H9 (cell line): ENCODE results near the gene SULT2B1. TPM values are rescaled to one million over a fixed set of nuclear protein-coding genes. Genes with fewer than 3 reads are reported as not detected.

Source experiments
- DNase-seq: peaks from one replicate; pipeline ENCODE4 v3.0.0-alpha.2; 2017
- H2AFZ ChIP-seq: one replicate; pipeline ENCODE4 v1.6.1; 2013; ENCODE audit warnings: mild to moderate bottlenecking, low read length, control low read depth, moderate library complexity
- H2AK5ac ChIP-seq: 2 replicates; pipeline ENCODE4 v1.6.1; 2013; ENCODE audit warnings: low read length, control low read depth, mixed read lengths; ENCODE audit not compliant: insufficient read length
- H2BK120ac ChIP-seq: one replicate; pipeline ENCODE4 v1.6.1; 2013; ENCODE audit warnings: low read depth, mild to moderate bottlenecking, low read length, control low read depth, inconsistent platforms; ENCODE audit not compliant: poor library complexity, severe bottlenecking
- H2BK12ac ChIP-seq: 2 replicates; pipeline ENCODE4 v1.6.1; 2013; ENCODE audit warnings: low read length, control low read depth, mixed read lengths, low read depth; ENCODE audit not compliant: insufficient read length
- H2BK15ac ChIP-seq: 2 replicates; pipeline ENCODE4 v1.6.1; 2013; ENCODE audit warnings: low read depth, low read length, control low read depth
- H2BK20ac ChIP-seq: one replicate; pipeline ENCODE4 v1.6.1; 2013; ENCODE audit warnings: low read depth, mild to moderate bottlenecking, low read length, control low read depth, inconsistent platforms; ENCODE audit not compliant: poor library complexity, severe bottlenecking
- H2BK5ac ChIP-seq: 2 replicates; pipeline ENCODE4 v1.6.1; 2013; ENCODE audit warnings: low read length, control low read depth, mixed read lengths; ENCODE audit not compliant: insufficient read length
- H3K14ac ChIP-seq: 2 replicates; pipeline ENCODE4 v1.6.1; 2013; ENCODE audit warnings: low read length, control low read depth; ENCODE audit not compliant: insufficient read depth
- H3K18ac ChIP-seq: 2 replicates; pipeline ENCODE4 v1.6.1; 2013; ENCODE audit warnings: low read depth, mild to moderate bottlenecking, mixed read lengths, low read length, control low read depth; ENCODE audit not compliant: insufficient read length
- H3K23ac ChIP-seq: 2 replicates; pipeline ENCODE4 v1.6.1; 2013; ENCODE audit warnings: low read length, control low read depth, mixed read lengths, low read depth; ENCODE audit not compliant: insufficient read length
- H3K23me2 ChIP-seq: 2 replicates; pipeline ENCODE4 v1.6.1; 2013; ENCODE audit warnings: low read depth, mild to moderate bottlenecking, mixed read lengths, low read length, control low read depth; ENCODE audit not compliant: insufficient read length, poor library complexity, severe bottlenecking
- H3K27ac ChIP-seq: 2 replicates; pipeline ENCODE4 v1.5.1; 2013; ENCODE audit warnings: low read length, control low read depth, mixed read lengths, low read depth; ENCODE audit not compliant: insufficient read length
- H3K27me3 ChIP-seq: 2 replicates; pipeline ENCODE4 v1.6.1; 2013; ENCODE audit warnings: low read length, control low read depth, inconsistent platforms; ENCODE audit not compliant: insufficient read depth
- H3K4ac ChIP-seq: 2 replicates; pipeline ENCODE4 v1.6.1; 2013; ENCODE audit warnings: low read depth, mild to moderate bottlenecking, control low read depth, inconsistent platforms, low read length, moderate library complexity
- H3K4me1 ChIP-seq: 2 replicates; pipeline ENCODE4 v1.6.1; 2013; ENCODE audit warnings: low read length, control low read depth, inconsistent platforms; ENCODE audit not compliant: insufficient read depth
- H3K4me2 ChIP-seq: 2 replicates; pipeline ENCODE4 v1.6.1; 2013; ENCODE audit warnings: low read length, control low read depth, mixed read lengths; ENCODE audit not compliant: insufficient read length, insufficient read depth
- H3K56ac ChIP-seq: 2 replicates; pipeline ENCODE4 v1.6.1; 2013; ENCODE audit warnings: low read depth, mild to moderate bottlenecking, mixed read lengths, low read length, control low read depth; ENCODE audit not compliant: insufficient read length
- H3K79me1 ChIP-seq: 2 replicates; pipeline ENCODE4 v1.6.1; 2013; ENCODE audit warnings: low read depth, mild to moderate bottlenecking, moderate library complexity, low read length, control low read depth, inconsistent platforms; ENCODE audit not compliant: insufficient read depth, poor library complexity, severe bottlenecking
- H3K79me2 ChIP-seq: 2 replicates; pipeline ENCODE4 v1.6.1; 2013; ENCODE audit warnings: low read length, control low read depth, inconsistent platforms; ENCODE audit not compliant: insufficient read depth
- H3K9ac ChIP-seq: 2 replicates; pipeline ENCODE4 v1.6.1; 2013; ENCODE audit warnings: low read length, control low read depth, mixed read lengths; ENCODE audit not compliant: insufficient read length; ENCODE audit errors: extremely low read depth
- H3K9me3 ChIP-seq: one replicate; pipeline ENCODE4 v1.6.1; 2013; ENCODE audit warnings: low read depth, low read length, inconsistent platforms; ENCODE audit not compliant: control insufficient read depth
- H3T11ph ChIP-seq: one replicate; pipeline ENCODE4 v1.6.1; 2013; ENCODE audit warnings: mild to moderate bottlenecking, low read length, control low read depth, inconsistent platforms
- H4K20me1 ChIP-seq: one replicate; pipeline ENCODE4 v1.6.1; 2013; ENCODE audit not compliant: control insufficient read depth, insufficient read length, insufficient read depth
- H4K5ac ChIP-seq: 2 replicates; pipeline ENCODE4 v1.6.1; 2013; ENCODE audit warnings: low read depth, mild to moderate bottlenecking, mixed read lengths, low read length, control low read depth; ENCODE audit not compliant: insufficient read length
- H4K8ac ChIP-seq: replicated peaks from 2 replicates; pipeline ENCODE4 v1.6.1; 2013; ENCODE audit warnings: low read length, control low read depth, mixed read lengths, low read depth; ENCODE audit not compliant: insufficient read length
- H4K91ac ChIP-seq: 2 replicates; pipeline ENCODE4 v1.6.1; 2013; ENCODE audit warnings: low read depth, mild to moderate bottlenecking, moderate library complexity, mixed read lengths, low read length, control low read depth; ENCODE audit not compliant: insufficient read length
- H3K27ac Mint-ChIP-seq, 3 experiments: 2 replicates in 2 of 3; 3 replicates in 1 of 3; pipeline ENCODE4 v1.8.0; 2020 to 2021; ENCODE audit warnings: mixed read lengths in 3 of 3, mild to moderate bottlenecking in 1 of 3, moderate library complexity in 1 of 3
- H3K27me3 Mint-ChIP-seq: 2 replicates; pipeline ENCODE4 v1.8.0; 2021; ENCODE audit warnings: low read depth, mild to moderate bottlenecking, moderate library complexity, mixed read lengths
- H3K36me3 Mint-ChIP-seq, 3 experiments: 2 replicates in 2 of 3; 3 replicates in 1 of 3; pipeline ENCODE4 v1.8.0; 2020 to 2021; ENCODE audit warnings: low read depth in 3 of 3, mixed read lengths in 3 of 3; ENCODE audit not compliant: insufficient read depth in 1 of 3
- H3K4me1 Mint-ChIP-seq, 2 experiments: 2 replicates each; pipeline ENCODE4 v1.8.0; 2020; ENCODE audit warnings: mixed read lengths in 2 of 2
- H3K4me3 Mint-ChIP-seq, 2 experiments: 2 replicates in 1 of 2; 3 replicates in 1 of 2; pipeline ENCODE4 v1.8.0; 2020 to 2021; ENCODE audit warnings: mild to moderate bottlenecking in 2 of 2, mixed read lengths in 2 of 2, moderate library complexity in 1 of 2
- H3K9me3 Mint-ChIP-seq, 2 experiments: 2 replicates in 1 of 2; 3 replicates in 1 of 2; pipeline ENCODE4 v1.8.0; 2020; ENCODE audit warnings: mild to moderate bottlenecking in 2 of 2, mixed read lengths in 2 of 2, moderate library complexity in 1 of 2
- CTCF ChIP-seq: fragments of 200-600 bp; sonication (generic); conservative IDR thresholded peaks from 3 replicates; pipeline ENCODE4 v1.8.0; 2021; ENCODE audit warnings: antibody characterized with exemption, mild to moderate bottlenecking
- WGBS: extraction: QIAGEN DNeasy Blood & Tissue Kit; methylation state at CpG from one replicate; pipeline ENCODE4 v1.1.7; 2013; ENCODE audit warnings: missing lambda C conversion rate, low lambda C conversion rate, mixed read lengths; ENCODE audit not compliant: insufficient read length; ENCODE audit errors: extremely low coverage; 5-methylcytosine and 5-hydroxymethylcytosine counted together
- total RNA-seq: library from RNA; stranded (reverse); gene quantifications from 2 replicates; pipeline ENCODE4 v1.2.1, GENCODE V29; 2021

SULT2B1 gene
- total RNA-seq, 1 experiment from 2014 or later: 1.7 TPM

DNA sequence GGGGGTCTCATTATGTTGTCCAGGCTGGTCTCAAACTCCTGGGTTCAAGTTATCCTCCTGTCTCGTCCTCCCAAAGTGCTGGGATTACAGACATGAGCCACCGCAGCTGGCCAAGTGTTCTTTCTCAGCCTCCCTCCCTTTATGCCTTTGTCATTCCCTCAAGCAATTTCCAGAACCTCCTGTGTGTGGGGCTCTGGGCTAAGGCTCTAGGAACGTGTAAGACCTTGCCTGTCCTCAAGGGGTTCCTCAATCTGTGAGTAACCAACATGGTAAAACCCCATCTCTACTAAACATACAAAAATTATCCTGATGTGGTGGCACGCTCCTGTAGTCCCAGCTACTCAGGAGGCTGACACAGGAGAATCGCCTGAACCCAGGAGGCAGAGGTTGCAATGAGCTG is 39.0 kb downstream of the SULT2B1 start:
- peaks cover 41% of the 10 kb centered on the region for H3K27me3 Mint-ChIP-seq
- Histone ChIP-seq H2BK20ac (no peak overlapping the region), H4K91ac (no peak overlapping the region), H3K79me2 (no peaks in the 10 kb centered on the region), H3K4ac (no peak overlapping the region), H2BK12ac (no peak overlapping the region), H3K14ac (no peak overlapping the region; the same call in 1 of the 2 replicates), H2BK120ac (no peak overlapping the region), H3K27ac (no peak overlapping the region), H3K23ac (no peak overlapping the region), H3T11ph (no peak overlapping the region), H3K9ac (no peak overlapping the region), H4K8ac (no peak overlapping the region), H3K4me2 (no peak overlapping the region), H4K20me1 (no peaks in the 10 kb centered on the region), H3K27me3 (no peaks in the 10 kb centered on the region), H3K4me1 (no peaks in the 10 kb centered on the region), H2BK15ac (no peak overlapping the region), H4K5ac (no peak overlapping the region), H3K18ac (no peak overlapping the region), H2BK5ac (no peak overlapping the region), H3K23me2 (peaks cover 9% of the 10 kb centered on the region), H3K9me3 (no peaks in the 10 kb centered on the region), H2AK5ac (no peak overlapping the region), H2AFZ (no peak overlapping the region), H3K79me1 (no peaks in the 10 kb centered on the region), H3K56ac (no peak overlapping the region)
- H3K36me3 Mint-ChIP-seq: no peaks in the 10 kb centered on the region
- no peaks in the 10 kb centered on the region; a peak in 1 of 5 replicates for H3K9me3 Mint-ChIP-seq
- peaks cover 7 to 8% of the 10 kb centered on the region in 2 experiments; a peak in 3 of 4 replicates for H3K4me1 Mint-ChIP-seq
- WGBS: no CpG with 5 or more reads among the region's 5 CpGs
- TF ChIP-seq CTCF: peak; percentile 40
- no peak for DNase-seq
- 0 out of 5 replicates have a peak overlapping the region, but pooled peaks of 1 of the 2 experiments have one; percentile 26 for H3K4me3 Mint-ChIP-seq
- no peak overlapping the region for H3K27ac Mint-ChIP-seq
